Astrocyte (in vitro differentiated cells and primary cell): ENCODE measurements around the gene SST.

Experiments
- CTCF ChIP-seq: IDR thresholded peaks from 2 replicates; pipeline ENCODE4 v1.5.1; 2011; ENCODE audit warnings: low read depth, mild to moderate bottlenecking, inconsistent platforms, low read length, moderate library complexity; ENCODE audit not compliant: insufficient read depth
- EZH2 ChIP-seq: IDR thresholded peaks from 2 replicates; pipeline ENCODE4 v1.6.1; 2012; ENCODE audit warnings: mild to moderate bottlenecking, low read length, inconsistent platforms; ENCODE audit not compliant: insufficient read depth

GRCh38 chr3:187651282-187651681 is 18.9 kb downstream of the SST start:
- TF ChIP-seq CTCF (no peak), EZH2 (no peak)
